Esophagus squamous epithelium (tissue), 5 donors: ENCODE data around the gene SLC24A4. TPM values are rescaled to one million over a fixed set of nuclear protein-coding genes. Genes with fewer than 3 reads are reported as not detected.

Experiments
- DNase-seq: peaks from one replicate; lab custom pipeline; 2025; lab: John Stamatoyannopoulos, UW
- H3K27ac ChIP-seq, 4 donors: fragments of 200-600 bp; sonication (generic); one replicate each; pipeline ENCODE4 v1.5.1; 2016 to 2019; ENCODE audit warnings: mild to moderate bottlenecking in 1 of 4
- H3K27me3 ChIP-seq, 4 donors: fragments of 200-600 bp; sonication (generic); 1 replicate in 3 of 4; 2 replicates in 1 of 4; pipeline versions ENCODE4 v1.5.1 to v1.6.0; 2017 to 2021; ENCODE audit warnings: antibody characterized with exemption in 1 of 4
- H3K36me3 ChIP-seq, 3 donors: fragments of 200-600 bp; sonication (generic); one replicate each; pipeline ENCODE4 v1.5.1; 2016 to 2019
- H3K4me1 ChIP-seq, 3 donors: fragments of 200-600 bp; sonication (generic); one replicate each; pipeline ENCODE4 v1.5.1; 2017 to 2019
- H3K4me3 ChIP-seq, 4 donors: fragments of 200-600 bp; sonication (generic); 1 replicate in 3 of 4; 2 replicates in 1 of 4; pipeline ENCODE4 v1.5.1; 2016 to 2019; ENCODE audit warnings: mild to moderate bottlenecking in 2 of 4, moderate library complexity in 1 of 4
- H3K9me3 ChIP-seq, 3 donors: fragments of 200-600 bp; sonication (generic); one replicate each; pipeline ENCODE4 v1.5.1; 2016 to 2019
- POLR2A ChIP-seq, 4 donors: fragments of 450-650 bp; IDR thresholded peaks; one replicate each; pipeline ENCODE4 v1.6.1; 2017; ENCODE audit warnings: antibody characterized with exemption in 4 of 4, mild to moderate bottlenecking in 4 of 4, moderate library complexity in 3 of 4
- WGBS, 2 donors: methylation state at CpG; one replicate each; pipeline ENCODE4 v1.1.5; 2018; 5-methylcytosine and 5-hydroxymethylcytosine counted together
- intact Hi-C: fragments of 100-400 bp; cut with DNase I; formaldehyde crosslinking; loops from one replicate; pipeline ENCODE4 v1.15.0; 2022
- total RNA-seq, 4 donors: library from RNA; depleted of rRNA; stranded (reverse); fragments of >200 nt; gene quantifications; one replicate each; pipeline ENCODE4 v1.1.0, GENCODE V29; 2016
- TF ChIP-seq, protein P1 (sequence below), 6 experiments: fragments of 450-650 bp in 4 of 6; fragments of 200-600 bp in 2 of 6; sonication (generic) in 2 of 6; IDR thresholded peaks; one replicate each; pipeline ENCODE4 v1.5.1; 2016 to 2019; ENCODE audit warnings: antibody characterized with exemption in 6 of 6, mild to moderate bottlenecking in 4 of 6, moderate library complexity in 4 of 6
- donor health status: DM: yes; HTN: yes; CAD: no.

Gene SLC24A4
- total RNA-seq, 4 donors from 2014 or later, result 0.04 to 0.38 (median 0.20) TPM

DNA sequence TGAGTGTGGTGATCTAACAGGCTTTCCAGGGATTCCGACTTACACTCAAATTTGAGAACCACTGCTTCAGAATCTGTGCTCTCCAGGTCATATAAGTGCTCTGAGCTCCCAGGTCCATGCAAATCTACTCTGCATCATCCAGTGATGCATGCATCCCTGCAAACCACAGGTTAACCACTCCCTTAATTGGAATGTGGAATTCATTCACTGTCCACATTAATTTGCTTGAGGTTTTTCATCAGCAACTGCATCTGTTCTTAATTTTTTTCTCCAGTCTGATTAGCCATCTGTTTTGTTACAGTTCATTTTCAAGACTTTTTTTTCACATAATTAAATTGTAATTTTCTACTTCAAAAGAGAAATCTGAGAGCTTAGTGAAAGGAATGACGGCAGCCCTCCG, 147.2 kb downstream of the SLC24A4 start:
- intact Hi-C loops, result no loop called here
- TF ChIP-seq, protein P1, sequence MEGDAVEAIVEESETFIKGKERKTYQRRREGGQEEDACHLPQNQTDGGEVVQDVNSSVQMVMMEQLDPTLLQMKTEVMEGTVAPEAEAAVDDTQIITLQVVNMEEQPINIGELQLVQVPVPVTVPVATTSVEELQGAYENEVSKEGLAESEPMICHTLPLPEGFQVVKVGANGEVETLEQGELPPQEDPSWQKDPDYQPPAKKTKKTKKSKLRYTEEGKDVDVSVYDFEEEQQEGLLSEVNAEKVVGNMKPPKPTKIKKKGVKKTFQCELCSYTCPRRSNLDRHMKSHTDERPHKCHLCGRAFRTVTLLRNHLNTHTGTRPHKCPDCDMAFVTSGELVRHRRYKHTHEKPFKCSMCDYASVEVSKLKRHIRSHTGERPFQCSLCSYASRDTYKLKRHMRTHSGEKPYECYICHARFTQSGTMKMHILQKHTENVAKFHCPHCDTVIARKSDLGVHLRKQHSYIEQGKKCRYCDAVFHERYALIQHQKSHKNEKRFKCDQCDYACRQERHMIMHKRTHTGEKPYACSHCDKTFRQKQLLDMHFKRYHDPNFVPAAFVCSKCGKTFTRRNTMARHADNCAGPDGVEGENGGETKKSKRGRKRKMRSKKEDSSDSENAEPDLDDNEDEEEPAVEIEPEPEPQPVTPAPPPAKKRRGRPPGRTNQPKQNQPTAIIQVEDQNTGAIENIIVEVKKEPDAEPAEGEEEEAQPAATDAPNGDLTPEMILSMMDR (IDR thresholded peaks at IDR 0.05), result no peak
- Histone ChIP-seq H3K9me3 (peaks cover 0 to 11% (median 0%) of the 10 kb centered on the region in 3 donors), H3K36me3 (no peaks in the 10 kb centered on the region), H3K4me1 (peaks cover 5 to 17% (median 8%) of the 10 kb centered on the region in 3 donors), H3K27me3 (no peaks in the 10 kb centered on the region), H3K27ac (no peak overlapping the region), H3K4me3 (no peak overlapping the region)
- WGBS, 2 donors, result 73 to 76% methylated on average over 3 of the region's 3 CpGs
- DNase-seq, result no peak

DNA sequence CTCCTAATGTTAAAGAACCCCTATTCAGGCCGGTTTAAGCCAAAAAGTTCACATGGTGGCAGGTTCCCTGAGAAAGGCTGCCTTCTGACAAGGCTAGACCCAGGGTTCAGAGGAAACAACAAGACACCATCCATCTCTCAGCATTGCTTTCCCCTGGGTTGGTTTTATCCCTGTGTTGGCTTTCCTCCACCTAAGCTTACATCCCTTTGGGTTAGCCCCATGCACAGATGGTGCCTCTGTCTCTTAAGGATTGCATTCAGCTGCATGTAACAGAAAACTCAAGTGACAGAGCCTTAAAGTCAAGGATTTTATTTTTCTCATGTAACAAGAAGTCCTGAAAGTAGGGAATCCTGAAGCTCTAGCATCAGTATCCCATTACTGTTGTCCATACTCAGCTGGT, 147.8 kb downstream of the SLC24A4 start:
- Histone ChIP-seq H3K9me3 (peaks cover 0 to 11% (median 0%) of the 10 kb centered on the region in 3 donors), H3K27ac (no peak overlapping the region), H3K4me3 (no peak overlapping the region), H3K4me1 (peaks cover 5 to 23% (median 8%) of the 10 kb centered on the region in 3 donors), H3K27me3 (no peaks in the 10 kb centered on the region), H3K36me3 (no peaks in the 10 kb centered on the region)
- intact Hi-C loops, result no loop called here
- 82 to 89% methylated on average over 1 of the region's 1 CpG for WGBS, 2 donors
- DNase-seq, result no peak
- TF ChIP-seq, protein P1 (IDR thresholded peaks at IDR 0.05), result no peak
- TF ChIP-seq POLR2A (IDR thresholded peaks at IDR 0.05), result no peak

DNA sequence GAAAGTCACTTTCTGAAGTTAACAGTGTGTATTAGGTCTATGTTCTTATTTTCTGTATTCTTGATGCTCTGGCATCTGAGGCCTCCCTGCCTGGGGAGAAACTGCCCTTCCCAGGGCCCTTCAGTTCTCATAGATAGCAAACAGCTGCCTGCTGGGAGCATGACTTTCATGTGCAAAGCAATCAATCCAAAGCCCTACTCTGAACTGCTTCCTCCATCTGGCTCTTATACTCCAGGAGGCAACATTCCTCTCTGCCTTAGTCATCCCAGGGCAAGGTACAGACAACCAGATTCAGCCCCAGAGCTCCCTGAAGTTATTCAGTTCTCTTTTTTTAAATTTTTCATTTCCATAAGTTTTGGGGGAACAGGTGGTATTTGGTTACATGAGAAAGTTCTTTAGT, 149.0 kb downstream of the SLC24A4 start:
- Histone ChIP-seq H3K27ac (peak overlapping the region in 1 of 4 donors; percentile 7), H3K27me3 (no peaks in the 10 kb centered on the region), H3K4me1 (peaks cover 5 to 27% (median 8%) of the 10 kb centered on the region in 3 donors), H3K9me3 (peaks cover 0 to 7% (median 0%) of the 10 kb centered on the region in 3 donors), H3K4me3 (no peak overlapping the region), H3K36me3 (no peaks in the 10 kb centered on the region)
- no peak for TF ChIP-seq POLR2A (IDR thresholded peaks at IDR 0.05)
- TF ChIP-seq, protein P1 (IDR thresholded peaks at IDR 0.05), result no peak
- intact Hi-C loops, result no loop called here
- no peak for DNase-seq

DNA sequence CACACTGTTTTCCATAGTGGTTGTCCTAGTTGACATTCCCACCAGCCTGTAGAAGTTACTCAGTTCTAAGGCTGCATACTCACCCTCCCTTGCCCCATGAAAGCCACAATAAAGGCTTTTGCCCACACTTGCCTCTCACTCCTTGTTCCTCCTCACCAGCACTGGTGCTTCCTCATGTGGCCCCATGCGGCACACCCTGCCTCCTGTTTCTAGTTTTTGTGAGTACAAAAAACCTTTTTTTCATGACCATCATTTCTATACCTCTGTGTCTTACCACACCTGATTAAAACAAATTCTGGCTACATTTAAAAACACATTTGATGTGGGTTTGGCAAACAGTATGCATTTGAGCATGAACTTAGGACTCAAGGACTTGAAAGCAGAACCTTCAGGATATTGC, 149.9 kb downstream of the SLC24A4 start:
- Histone ChIP-seq H3K36me3 (no peaks in the 10 kb centered on the region), H3K4me1 (peaks cover 5 to 27% (median 8%) of the 10 kb centered on the region in 3 donors), H3K9me3 (no peaks in the 10 kb centered on the region), H3K4me3 (no peak overlapping the region), H3K27ac (peak overlapping the region; percentile 19 to 79 (median 37)), H3K27me3 (no peaks in the 10 kb centered on the region)
- WGBS, 2 donors, result 50 to 59% methylated on average over 1 of the region's 1 CpG
- TF ChIP-seq, protein P1 (IDR thresholded peaks at IDR 0.05), result no peak
- TF ChIP-seq POLR2A (IDR thresholded peaks at IDR 0.05), result no peak
- intact Hi-C loops, result no loop called here
- no peak for DNase-seq

DNA sequence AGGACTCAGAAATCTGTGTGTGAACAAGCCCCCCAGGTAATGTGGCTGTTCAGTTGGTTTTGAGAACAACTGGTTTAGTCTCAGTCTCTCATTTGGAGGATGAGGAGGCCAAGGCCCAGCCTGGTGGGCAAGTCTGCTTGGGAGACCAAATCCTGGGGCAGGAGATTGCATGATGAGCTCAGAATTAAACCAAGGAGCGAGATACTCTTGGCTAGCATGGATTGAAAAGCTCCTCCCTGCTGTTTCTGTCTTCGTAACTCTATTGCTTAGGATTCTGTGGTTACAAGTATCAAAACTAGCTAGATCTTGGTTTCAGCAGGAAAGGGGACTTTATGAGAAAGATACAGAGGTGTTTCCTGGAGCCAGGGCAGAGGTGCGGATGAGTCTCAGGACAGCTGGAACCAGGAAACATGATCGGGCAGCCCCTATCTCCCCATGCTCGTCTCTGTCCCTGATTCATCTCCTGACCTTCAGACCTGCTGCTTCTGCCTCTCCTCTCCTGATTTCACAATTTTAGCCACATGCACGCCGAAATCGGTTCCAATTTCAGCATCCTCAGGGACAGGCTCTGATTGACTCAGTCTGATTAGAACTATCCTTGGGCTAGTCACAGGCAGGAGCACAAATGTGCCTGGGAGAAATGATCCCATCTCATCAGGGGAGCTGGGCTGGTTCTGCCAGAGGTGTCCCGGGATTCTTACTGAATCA, 150.4 kb downstream of the SLC24A4 start:
- Histone ChIP-seq H3K27ac (peak overlapping the region; percentile 19 to 79 (median 37)), H3K4me3 (no peak overlapping the region), H3K9me3 (no peaks in the 10 kb centered on the region), H3K27me3 (no peaks in the 10 kb centered on the region), H3K36me3 (no peaks in the 10 kb centered on the region), H3K4me1 (peaks cover 5 to 27% (median 8%) of the 10 kb centered on the region in 3 donors)
- DNase-seq, result no peak
- TF ChIP-seq POLR2A (IDR thresholded peaks at IDR 0.05), result peak in 1 of 4 donors; percentile 10
- TF ChIP-seq, protein P1 (IDR thresholded peaks at IDR 0.05), result no peak
- intact Hi-C loops, result no loop called here
- 56 to 80% methylated on average over 8 to 9 of the region's 9 CpGs for WGBS, 2 donors
